ENCODE measurements around the gene C2CD2. TPM values are rescaled to one million over a fixed set of nuclear protein-coding genes. Genes with fewer than 3 reads are reported as not detected.

The C2CD2 gene
- total and polyA plus RNA-seq, 2 donors (not counting 1 experiment from before 2014, with no cell fraction given) = 20.3 to 22.3 TPM

- H2AFZ ChIP-seq (ENCODE audit: low read length) = no peak overlapping the region
- no peaks in the 10 kb centered on the region for H3K79me2 ChIP-seq (ENCODE audit: control insufficient read depth, insufficient read depth, low read length)
Observed at GRCh38 chr21:41848958-41849580, 104.7 kb downstream of the C2CD2 start.

DNA sequence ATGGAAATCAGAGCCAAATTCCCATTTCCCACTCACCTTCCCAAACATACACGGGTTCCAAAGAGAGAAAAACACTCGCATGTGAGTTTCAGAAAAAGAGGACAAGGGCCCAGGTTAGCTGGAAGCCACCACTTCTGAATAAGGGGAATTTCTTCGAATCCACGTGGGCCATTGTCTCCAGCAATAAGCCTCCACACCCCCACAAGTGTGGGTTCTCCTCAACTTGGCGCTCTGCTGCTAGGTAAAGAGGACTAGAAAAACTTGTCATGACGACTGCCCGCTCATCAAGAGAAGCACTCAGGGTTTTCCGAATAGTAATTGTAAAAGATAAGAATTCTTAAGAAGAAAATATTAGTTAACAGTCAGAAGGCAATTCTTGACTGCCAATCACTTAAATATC lies 105.3 kb downstream of the C2CD2 start:
- H3K9ac ChIP-seq (ENCODE audit: insufficient read depth, low read length) = no peak overlapping the region
- no peaks in the 10 kb centered on the region for H3K79me2 ChIP-seq (ENCODE audit: control insufficient read depth, insufficient read depth, low read length)
- H3K4me2 ChIP-seq (ENCODE audit: extremely low read depth, insufficient read depth, low read length) = no peak overlapping the region
- no peak overlapping the region for H3K4me3 ChIP-seq (replicated peaks in 1 of 4; ENCODE audit: control extremely low read depth in 1 of 4, insufficient read depth in 1 of 4, low read depth in 3 of 4, low read length in 4 of 4)
- H3K9me3 ChIP-seq (ENCODE audit: control insufficient read depth, insufficient read depth, low read depth, low read length) = no peaks in the 10 kb centered on the region
- no peaks in the 10 kb centered on the region for H4K20me1 ChIP-seq (ENCODE audit: control insufficient read depth, extremely low read depth, insufficient read depth, low read length)
- no peaks in the 10 kb centered on the region for H3K36me3 ChIP-seq (ENCODE audit: control insufficient read depth, insufficient read depth, low read length)
- no peak for DNase-seq (ENCODE audit: low read depth in 2 of 2)
- TF ChIP-seq, protein P1, sequence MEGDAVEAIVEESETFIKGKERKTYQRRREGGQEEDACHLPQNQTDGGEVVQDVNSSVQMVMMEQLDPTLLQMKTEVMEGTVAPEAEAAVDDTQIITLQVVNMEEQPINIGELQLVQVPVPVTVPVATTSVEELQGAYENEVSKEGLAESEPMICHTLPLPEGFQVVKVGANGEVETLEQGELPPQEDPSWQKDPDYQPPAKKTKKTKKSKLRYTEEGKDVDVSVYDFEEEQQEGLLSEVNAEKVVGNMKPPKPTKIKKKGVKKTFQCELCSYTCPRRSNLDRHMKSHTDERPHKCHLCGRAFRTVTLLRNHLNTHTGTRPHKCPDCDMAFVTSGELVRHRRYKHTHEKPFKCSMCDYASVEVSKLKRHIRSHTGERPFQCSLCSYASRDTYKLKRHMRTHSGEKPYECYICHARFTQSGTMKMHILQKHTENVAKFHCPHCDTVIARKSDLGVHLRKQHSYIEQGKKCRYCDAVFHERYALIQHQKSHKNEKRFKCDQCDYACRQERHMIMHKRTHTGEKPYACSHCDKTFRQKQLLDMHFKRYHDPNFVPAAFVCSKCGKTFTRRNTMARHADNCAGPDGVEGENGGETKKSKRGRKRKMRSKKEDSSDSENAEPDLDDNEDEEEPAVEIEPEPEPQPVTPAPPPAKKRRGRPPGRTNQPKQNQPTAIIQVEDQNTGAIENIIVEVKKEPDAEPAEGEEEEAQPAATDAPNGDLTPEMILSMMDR (conservative IDR thresholded peaks at IDR 0.05 in 1 of 2, IDR thresholded peaks at IDR 0.05 in 1 of 2; ENCODE audit: low read depth in 1 of 2, low read length in 2 of 2) = no peak
- TF ChIP-seq EZH2 (IDR thresholded peaks at IDR 0.05; ENCODE audit: low read length, missing control alignments) = no peak
- no peak overlapping the region for H2AFZ ChIP-seq (ENCODE audit: low read length)
- H3K4me1 ChIP-seq (ENCODE audit: control insufficient read depth, extremely low read depth, insufficient read depth, low read length) = no peaks in the 10 kb centered on the region
- H3K27me3 ChIP-seq (ENCODE audit: control insufficient read depth, insufficient read depth, low read length) = no peaks in the 10 kb centered on the region
- no peak overlapping the region for H3K27ac ChIP-seq (ENCODE audit: insufficient read depth, low read length)

More at GRCh38 chr21:41848958-41849580, 104.7 kb downstream of the C2CD2 start:
- H4K20me1 ChIP-seq (ENCODE audit: control insufficient read depth, extremely low read depth, insufficient read depth, low read length) = no peaks in the 10 kb centered on the region
- no peaks in the 10 kb centered on the region for H3K27me3 ChIP-seq (ENCODE audit: control insufficient read depth, insufficient read depth, low read length)
- DNase-seq (ENCODE audit: low read depth in 2 of 2) = no peak
- no peak overlapping the region for H3K4me3 ChIP-seq (replicated peaks in 1 of 4; ENCODE audit: control extremely low read depth in 1 of 4, insufficient read depth in 1 of 4, low read depth in 3 of 4, low read length in 4 of 4)
- H3K9ac ChIP-seq (ENCODE audit: insufficient read depth, low read length) = no peak overlapping the region
- no peaks in the 10 kb centered on the region for H3K4me1 ChIP-seq (ENCODE audit: control insufficient read depth, extremely low read depth, insufficient read depth, low read length)
- no peak overlapping the region for H3K4me2 ChIP-seq (ENCODE audit: extremely low read depth, insufficient read depth, low read length)
- TF ChIP-seq EZH2 (IDR thresholded peaks at IDR 0.05; ENCODE audit: low read length, missing control alignments) = no peak
- TF ChIP-seq, protein P1 (conservative IDR thresholded peaks at IDR 0.05 in 1 of 2, IDR thresholded peaks at IDR 0.05 in 1 of 2; ENCODE audit: low read depth in 1 of 2, low read length in 2 of 2) = no peak
- H3K36me3 ChIP-seq (ENCODE audit: control insufficient read depth, insufficient read depth, low read length) = peaks cover 1% of the 10 kb centered on the region
- H3K27ac ChIP-seq (ENCODE audit: insufficient read depth, low read length) = no peak overlapping the region
- no peaks in the 10 kb centered on the region for H3K9me3 ChIP-seq (ENCODE audit: control insufficient read depth, insufficient read depth, low read depth, low read length)

- no peaks in the 10 kb centered on the region for H3K9me3 ChIP-seq (ENCODE audit: control insufficient read depth, insufficient read depth, low read depth, low read length)
- no peaks in the 10 kb centered on the region for H4K20me1 ChIP-seq (ENCODE audit: control insufficient read depth, extremely low read depth, insufficient read depth, low read length)
- H3K36me3 ChIP-seq (ENCODE audit: control insufficient read depth, insufficient read depth, low read length) = no peaks in the 10 kb centered on the region
- no peak overlapping the region for H3K27ac ChIP-seq (ENCODE audit: insufficient read depth, low read length)
- H2AFZ ChIP-seq (ENCODE audit: low read length) = no peak overlapping the region
- no peaks in the 10 kb centered on the region for H3K27me3 ChIP-seq (ENCODE audit: control insufficient read depth, insufficient read depth, low read length)
- no peak overlapping the region for H3K4me3 ChIP-seq (replicated peaks in 1 of 4; ENCODE audit: control extremely low read depth in 1 of 4, insufficient read depth in 1 of 4, low read depth in 3 of 4, low read length in 4 of 4)
- TF ChIP-seq, protein P1 (conservative IDR thresholded peaks at IDR 0.05 in 1 of 2, IDR thresholded peaks at IDR 0.05 in 1 of 2; ENCODE audit: low read depth in 1 of 2, low read length in 2 of 2) = peak in 1 of 2 donors; percentile 22
- no peak for TF ChIP-seq EZH2 (IDR thresholded peaks at IDR 0.05; ENCODE audit: low read length, missing control alignments)
- DNase-seq (ENCODE audit: low read depth in 2 of 2) = peak in 1 of 2 donors; percentile 49
- H3K4me2 ChIP-seq (ENCODE audit: extremely low read depth, insufficient read depth, low read length) = no peak overlapping the region
- no peaks in the 10 kb centered on the region for H3K79me2 ChIP-seq (ENCODE audit: control insufficient read depth, insufficient read depth, low read length)
- no peaks in the 10 kb centered on the region for H3K4me1 ChIP-seq (ENCODE audit: control insufficient read depth, extremely low read depth, insufficient read depth, low read length)
- H3K9ac ChIP-seq (ENCODE audit: insufficient read depth, low read length) = no peak overlapping the region
Observed at GRCh38 chr21:41847066-41847804, 106.6 kb downstream of the C2CD2 start.
